Liver (tissue), 3 donors: ENCODE data around the gene C2orf92.
"Not testable (repeated sequence)": the region's sequence is repeated elsewhere in the genome, so short reads cannot be mapped to it uniquely, and the experiment has no call there.

Source experiments
- CTCF ChIP-seq: fragments of 150-350 bp; IDR thresholded peaks from 2 replicates; pipeline ENCODE4 v1.5.1; 2017; ENCODE audit warnings: improper control_type of control experiment, low read depth, low read length; ENCODE audit not compliant: missing input control
- MAX ChIP-seq: IDR thresholded peaks from 2 replicates; pipeline ENCODE4 v1.6.1; 2016; ENCODE audit warnings: antibody characterized with exemption
- TAF1 ChIP-seq: conservative IDR thresholded peaks from 2 replicates; pipeline ENCODE4 v1.6.1; 2016; ENCODE audit warnings: antibody characterized with exemption, mild to moderate bottlenecking
- donor health status: healthy.
- donor health status: healthy.

GRCh38 chr2:97687235-97687634 lies 17.7 kb downstream of the C2orf92 start:
- not testable (repeated sequence) for TF ChIP-seq MAX, CTCF, TAF1
